22Rv1 (cell line): ENCODE data around the gene KLHL29.

ENCODE experiments used
- CTCF ChIP-seq: fragments of 450-650 bp; IDR thresholded peaks from 2 replicates; pipeline ENCODE4 v1.5.1; 2017; ENCODE audit warnings: mild to moderate bottlenecking
- ZFX ChIP-seq: fragments of 450-650 bp; IDR thresholded peaks from 2 replicates; pipeline ENCODE4 v1.6.1; 2017; ENCODE audit warnings: antibody characterized with exemption, borderline replicate concordance

GRCh38 chr2:23476786-23477185 lies 91.8 kb downstream of the KLHL29 start:
- TF ChIP-seq CTCF: no peak
- no peak for TF ChIP-seq ZFX
